HEK293 (cell line): ENCODE results near the gene BRIX1.

Experiments
- CTCF ChIA-PET: fragments of 350-600 bp; formaldehyde crosslinking; extraction: SDS; loops from one replicate; lab custom pipeline; 2021; ENCODE audit warnings: antibody characterized with exemption; lab: Yijun Ruan, JAX
- POLR2A ChIA-PET: fragments of 300-600 bp; formaldehyde crosslinking; extraction: SDS; loops from one replicate; lab custom pipeline; 2020; ENCODE audit warnings: antibody characterized with exemption, inconsistent platforms; lab: Yijun Ruan, JAX
- H3K27ac ChIP-seq: fragments of 200-500 bp; sonication (Bioruptor generic); 2 replicates; pipeline ENCODE4 v1.5.1; 2014; ENCODE audit warnings: low read depth, low read length, control low read depth, inconsistent platforms; ENCODE audit errors: extremely low read depth
- H3K36me3 ChIP-seq, 2 experiments: fragments of 200-500 bp in 1 of 2; sonication (Bioruptor generic) in 1 of 2; 1 replicate in 1 of 2; 2 replicates in 1 of 2; pipeline ENCODE4 v1.5.1; 2014 to 2017; ENCODE audit warnings: inconsistent platforms in 2 of 2, low read length in 2 of 2; ENCODE audit not compliant: control insufficient read depth in 2 of 2, insufficient read depth in 1 of 2
- H3K4me1 ChIP-seq: fragments of 200-500 bp; sonication (Bioruptor generic); 2 replicates; pipeline ENCODE4 v1.5.1; 2014; ENCODE audit warnings: mild to moderate bottlenecking, low read length, inconsistent platforms; ENCODE audit not compliant: control insufficient read depth, insufficient read depth
- H3K4me3 ChIP-seq: 2 replicates; pipeline ENCODE4 v1.5.1; 2011; ENCODE audit warnings: low read depth, mild to moderate bottlenecking, control low read depth, low read length, moderate library complexity
- H3K9me3 ChIP-seq: fragments of 200-500 bp; sonication (Bioruptor generic); 2 replicates; pipeline ENCODE4 v1.5.1; 2014; ENCODE audit warnings: low read depth, low read length, inconsistent platforms; ENCODE audit not compliant: control insufficient read depth, insufficient read depth
- ZEB2 ChIP-seq: fragments of 450-650 bp; formaldehyde crosslinking; IDR thresholded peaks from 2 replicates; pipeline ENCODE4 v1.5.1; 2016; ENCODE audit warnings: missing biosample characterization, missing genetic modification characterization
- ZNF155 ChIP-seq: fragments of 450-650 bp; formaldehyde crosslinking; IDR thresholded peaks from 2 replicates; pipeline ENCODE4 v1.5.1; 2016; ENCODE audit warnings: missing biosample characterization, missing genetic modification characterization
- ZNF16 ChIP-seq: fragments of 450-650 bp; formaldehyde crosslinking; IDR thresholded peaks from 2 replicates; pipeline ENCODE4 v1.5.1; 2016; ENCODE audit warnings: low read depth, missing biosample characterization, missing genetic modification characterization
- ZNF175 ChIP-seq: fragments of 450-650 bp; formaldehyde crosslinking; IDR thresholded peaks from 2 replicates; pipeline ENCODE4 v1.5.1; 2016; ENCODE audit warnings: missing biosample characterization, missing genetic modification characterization
- ZNF394 ChIP-seq: fragments of 450-650 bp; formaldehyde crosslinking; IDR thresholded peaks from 2 replicates; pipeline ENCODE4 v1.5.1; 2016; ENCODE audit warnings: missing biosample characterization, missing genetic modification characterization, mild to moderate bottlenecking, moderate library complexity, borderline replicate concordance
- ZNF423 ChIP-seq: fragments of 450-650 bp; formaldehyde crosslinking; IDR thresholded peaks from 2 replicates; pipeline ENCODE4 v1.5.1; 2016; ENCODE audit warnings: missing biosample characterization, missing genetic modification characterization
- ZNF555 ChIP-seq: fragments of 450-650 bp; formaldehyde crosslinking; conservative IDR thresholded peaks from 2 replicates; pipeline ENCODE4 v1.5.1; 2017; ENCODE audit warnings: missing biosample characterization, mild to moderate bottlenecking, missing genetic modification characterization, inconsistent platforms
- ZNF558 ChIP-seq: fragments of 450-650 bp; formaldehyde crosslinking; IDR thresholded peaks from 2 replicates; pipeline ENCODE4 v1.5.1; 2016; ENCODE audit warnings: missing biosample characterization, missing genetic modification characterization
- ZNF670 ChIP-seq: fragments of 450-650 bp; formaldehyde crosslinking; IDR thresholded peaks from 2 replicates; pipeline ENCODE4 v1.5.1; 2016; ENCODE audit warnings: missing biosample characterization, missing genetic modification characterization, low read depth
- ZNF704 ChIP-seq: fragments of 450-650 bp; formaldehyde crosslinking; IDR thresholded peaks from 2 replicates; pipeline ENCODE4 v1.5.1; 2016; ENCODE audit warnings: missing biosample characterization, missing genetic modification characterization
- TF ChIP-seq, protein P1 (sequence below): sonication (generic); formaldehyde crosslinking; IDR thresholded peaks from 2 replicates; pipeline ENCODE4 v1.8.1; 2022; ENCODE audit warnings: mild to moderate bottlenecking, moderate library complexity, missing genetic modification reagents
- TF ChIP-seq, protein P2 (sequence below): fragments of 450-650 bp; formaldehyde crosslinking; IDR thresholded peaks from 2 replicates; pipeline ENCODE4 v1.5.1; 2016; ENCODE audit warnings: missing biosample characterization, missing genetic modification characterization
- TF ChIP-seq, protein P3 (sequence below): fragments of 450-650 bp; formaldehyde crosslinking; IDR thresholded peaks from 2 replicates; pipeline ENCODE4 v1.5.1; 2016; ENCODE audit warnings: missing biosample characterization, missing genetic modification characterization, borderline replicate concordance
- TF ChIP-seq, protein P4 (sequence below): fragments of 450-650 bp; formaldehyde crosslinking; conservative IDR thresholded peaks from 2 replicates; pipeline ENCODE4 v1.5.1; 2016; ENCODE audit warnings: low read depth, missing biosample characterization, missing genetic modification characterization
- TF ChIP-seq, protein P5 (sequence below): fragments of 450-650 bp; formaldehyde crosslinking; IDR thresholded peaks from 2 replicates; pipeline ENCODE4 v1.5.1; 2016; ENCODE audit warnings: missing biosample characterization, missing genetic modification characterization, low read depth

The BRIX1 gene

GRCh38 chr5:34944460-34945047, 29.0 kb downstream of the BRIX1 start:
- H3K4me3 ChIP-seq, result no peak overlapping the region
- ChIA-PET POLR2A (interaction anchor here (1.7 to 2.2 kb wide), 2 partner anchors 15 to 29 kb away, joined by 6 read pairs; partner anchors contain the start of genes BRIX1, DNAJC21 and RAD1), CTCF (interaction anchor here (0.7 to 2.1 kb wide), 2 partner anchors 14 to 1361 kb away, joined by 3 to 11 read pairs; no protein-coding TSS in a partner anchor)
- H3K36me3 ChIP-seq, result peaks cover 83 to 93% of the 10 kb centered on the region in 2 experiments
- H3K4me1 ChIP-seq, result no peaks in the 10 kb centered on the region
- no peaks in the 10 kb centered on the region; the same call in 1 of the 2 replicates for H3K9me3 ChIP-seq
- no peak overlapping the region for H3K27ac ChIP-seq
- TF ChIP-seq ZNF394 (tag by site-specific recombination) (no peak), ZNF555 (tag by site-specific recombination) (no peak), ZNF558 (no peak), ZNF155 (tag by site-specific recombination) (no peak), ZEB2 (tag by site-specific recombination) (no peak)
- TF ChIP-seq, protein P1, sequence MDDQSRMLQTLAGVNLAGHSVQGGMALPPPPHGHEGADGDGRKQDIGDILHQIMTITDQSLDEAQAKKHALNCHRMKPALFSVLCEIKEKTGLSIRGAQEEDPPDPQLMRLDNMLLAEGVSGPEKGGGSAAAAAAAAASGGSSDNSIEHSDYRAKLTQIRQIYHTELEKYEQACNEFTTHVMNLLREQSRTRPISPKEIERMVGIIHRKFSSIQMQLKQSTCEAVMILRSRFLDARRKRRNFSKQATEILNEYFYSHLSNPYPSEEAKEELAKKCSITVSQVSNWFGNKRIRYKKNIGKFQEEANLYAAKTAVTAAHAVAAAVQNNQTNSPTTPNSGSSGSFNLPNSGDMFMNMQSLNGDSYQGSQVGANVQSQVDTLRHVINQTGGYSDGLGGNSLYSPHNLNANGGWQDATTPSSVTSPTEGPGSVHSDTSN (CRISPR knock-in tag), result no peak
- TF ChIP-seq, protein P2, sequence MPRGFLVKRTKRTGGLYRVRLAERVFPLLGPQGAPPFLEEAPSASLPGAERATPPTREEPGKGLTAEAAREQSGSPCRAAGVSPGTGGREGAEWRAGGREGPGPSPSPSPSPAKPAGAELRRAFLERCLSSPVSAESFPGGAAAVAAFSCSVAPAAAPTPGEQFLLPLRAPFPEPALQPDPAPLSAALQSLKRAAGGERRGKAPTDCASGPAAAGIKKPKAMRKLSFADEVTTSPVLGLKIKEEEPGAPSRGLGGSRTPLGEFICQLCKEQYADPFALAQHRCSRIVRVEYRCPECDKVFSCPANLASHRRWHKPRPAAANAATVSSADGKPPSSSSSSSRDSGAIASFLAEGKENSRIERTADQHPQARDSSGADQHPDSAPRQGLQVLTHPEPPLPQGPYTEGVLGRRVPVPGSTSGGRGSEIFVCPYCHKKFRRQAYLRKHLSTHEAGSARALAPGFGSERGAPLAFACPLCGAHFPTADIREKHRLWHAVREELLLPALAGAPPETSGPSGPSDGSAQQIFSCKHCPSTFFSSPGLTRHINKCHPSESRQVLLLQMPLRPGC (tag by site-specific recombination), result no peak

- TF ChIP-seq, protein P3, sequence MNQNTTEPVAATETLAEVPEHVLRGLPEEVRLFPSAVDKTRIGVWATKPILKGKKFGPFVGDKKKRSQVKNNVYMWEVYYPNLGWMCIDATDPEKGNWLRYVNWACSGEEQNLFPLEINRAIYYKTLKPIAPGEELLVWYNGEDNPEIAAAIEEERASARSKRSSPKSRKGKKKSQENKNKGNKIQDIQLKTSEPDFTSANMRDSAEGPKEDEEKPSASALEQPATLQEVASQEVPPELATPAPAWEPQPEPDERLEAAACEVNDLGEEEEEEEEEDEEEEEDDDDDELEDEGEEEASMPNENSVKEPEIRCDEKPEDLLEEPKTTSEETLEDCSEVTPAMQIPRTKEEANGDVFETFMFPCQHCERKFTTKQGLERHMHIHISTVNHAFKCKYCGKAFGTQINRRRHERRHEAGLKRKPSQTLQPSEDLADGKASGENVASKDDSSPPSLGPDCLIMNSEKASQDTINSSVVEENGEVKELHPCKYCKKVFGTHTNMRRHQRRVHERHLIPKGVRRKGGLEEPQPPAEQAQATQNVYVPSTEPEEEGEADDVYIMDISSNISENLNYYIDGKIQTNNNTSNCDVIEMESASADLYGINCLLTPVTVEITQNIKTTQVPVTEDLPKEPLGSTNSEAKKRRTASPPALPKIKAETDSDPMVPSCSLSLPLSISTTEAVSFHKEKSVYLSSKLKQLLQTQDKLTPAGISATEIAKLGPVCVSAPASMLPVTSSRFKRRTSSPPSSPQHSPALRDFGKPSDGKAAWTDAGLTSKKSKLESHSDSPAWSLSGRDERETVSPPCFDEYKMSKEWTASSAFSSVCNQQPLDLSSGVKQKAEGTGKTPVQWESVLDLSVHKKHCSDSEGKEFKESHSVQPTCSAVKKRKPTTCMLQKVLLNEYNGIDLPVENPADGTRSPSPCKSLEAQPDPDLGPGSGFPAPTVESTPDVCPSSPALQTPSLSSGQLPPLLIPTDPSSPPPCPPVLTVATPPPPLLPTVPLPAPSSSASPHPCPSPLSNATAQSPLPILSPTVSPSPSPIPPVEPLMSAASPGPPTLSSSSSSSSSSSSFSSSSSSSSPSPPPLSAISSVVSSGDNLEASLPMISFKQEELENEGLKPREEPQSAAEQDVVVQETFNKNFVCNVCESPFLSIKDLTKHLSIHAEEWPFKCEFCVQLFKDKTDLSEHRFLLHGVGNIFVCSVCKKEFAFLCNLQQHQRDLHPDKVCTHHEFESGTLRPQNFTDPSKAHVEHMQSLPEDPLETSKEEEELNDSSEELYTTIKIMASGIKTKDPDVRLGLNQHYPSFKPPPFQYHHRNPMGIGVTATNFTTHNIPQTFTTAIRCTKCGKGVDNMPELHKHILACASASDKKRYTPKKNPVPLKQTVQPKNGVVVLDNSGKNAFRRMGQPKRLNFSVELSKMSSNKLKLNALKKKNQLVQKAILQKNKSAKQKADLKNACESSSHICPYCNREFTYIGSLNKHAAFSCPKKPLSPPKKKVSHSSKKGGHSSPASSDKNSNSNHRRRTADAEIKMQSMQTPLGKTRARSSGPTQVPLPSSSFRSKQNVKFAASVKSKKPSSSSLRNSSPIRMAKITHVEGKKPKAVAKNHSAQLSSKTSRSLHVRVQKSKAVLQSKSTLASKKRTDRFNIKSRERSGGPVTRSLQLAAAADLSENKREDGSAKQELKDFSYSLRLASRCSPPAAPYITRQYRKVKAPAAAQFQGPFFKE (tag by site-specific recombination), result no peak
- no peak for TF ChIP-seq ZNF670 (tag by site-specific recombination)
- TF ChIP-seq, protein P4, sequence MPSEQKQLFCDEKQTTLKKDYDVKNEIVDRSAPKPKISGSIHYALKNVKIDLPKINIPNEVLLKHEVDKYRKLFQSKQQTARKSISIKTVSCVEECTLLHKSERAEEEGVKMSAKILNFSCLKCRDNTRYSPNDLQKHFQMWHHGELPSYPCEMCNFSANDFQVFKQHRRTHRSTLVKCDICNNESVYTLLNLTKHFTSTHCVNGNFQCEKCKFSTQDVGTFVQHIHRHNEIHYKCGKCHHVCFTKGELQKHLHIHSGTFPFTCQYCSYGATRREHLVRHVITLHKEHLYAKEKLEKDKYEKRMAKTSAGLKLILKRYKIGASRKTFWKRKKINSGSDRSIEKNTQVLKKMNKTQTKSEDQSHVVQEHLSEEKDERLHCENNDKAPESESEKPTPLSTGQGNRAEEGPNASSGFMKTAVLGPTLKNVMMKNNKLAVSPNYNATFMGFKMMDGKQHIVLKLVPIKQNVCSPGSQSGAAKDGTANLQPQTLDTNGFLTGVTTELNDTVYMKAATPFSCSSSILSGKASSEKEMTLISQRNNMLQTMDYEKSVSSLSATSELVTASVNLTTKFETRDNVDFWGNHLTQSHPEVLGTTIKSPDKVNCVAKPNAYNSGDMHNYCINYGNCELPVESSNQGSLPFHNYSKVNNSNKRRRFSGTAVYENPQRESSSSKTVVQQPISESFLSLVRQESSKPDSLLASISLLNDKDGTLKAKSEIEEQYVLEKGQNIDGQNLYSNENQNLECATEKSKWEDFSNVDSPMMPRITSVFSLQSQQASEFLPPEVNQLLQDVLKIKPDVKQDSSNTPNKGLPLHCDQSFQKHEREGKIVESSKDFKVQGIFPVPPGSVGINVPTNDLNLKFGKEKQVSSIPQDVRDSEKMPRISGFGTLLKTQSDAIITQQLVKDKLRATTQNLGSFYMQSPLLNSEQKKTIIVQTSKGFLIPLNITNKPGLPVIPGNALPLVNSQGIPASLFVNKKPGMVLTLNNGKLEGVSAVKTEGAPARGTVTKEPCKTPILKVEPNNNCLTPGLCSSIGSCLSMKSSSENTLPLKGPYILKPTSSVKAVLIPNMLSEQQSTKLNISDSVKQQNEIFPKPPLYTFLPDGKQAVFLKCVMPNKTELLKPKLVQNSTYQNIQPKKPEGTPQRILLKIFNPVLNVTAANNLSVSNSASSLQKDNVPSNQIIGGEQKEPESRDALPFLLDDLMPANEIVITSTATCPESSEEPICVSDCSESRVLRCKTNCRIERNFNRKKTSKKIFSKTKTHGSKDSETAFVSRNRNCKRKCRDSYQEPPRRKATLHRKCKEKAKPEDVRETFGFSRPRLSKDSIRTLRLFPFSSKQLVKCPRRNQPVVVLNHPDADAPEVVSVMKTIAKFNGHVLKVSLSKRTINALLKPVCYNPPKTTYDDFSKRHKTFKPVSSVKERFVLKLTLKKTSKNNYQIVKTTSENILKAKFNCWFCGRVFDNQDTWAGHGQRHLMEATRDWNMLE (tag by site-specific recombination), result no peak
- no peak for TF ChIP-seq ZNF175 (tag by site-specific recombination)
- TF ChIP-seq, protein P5, sequence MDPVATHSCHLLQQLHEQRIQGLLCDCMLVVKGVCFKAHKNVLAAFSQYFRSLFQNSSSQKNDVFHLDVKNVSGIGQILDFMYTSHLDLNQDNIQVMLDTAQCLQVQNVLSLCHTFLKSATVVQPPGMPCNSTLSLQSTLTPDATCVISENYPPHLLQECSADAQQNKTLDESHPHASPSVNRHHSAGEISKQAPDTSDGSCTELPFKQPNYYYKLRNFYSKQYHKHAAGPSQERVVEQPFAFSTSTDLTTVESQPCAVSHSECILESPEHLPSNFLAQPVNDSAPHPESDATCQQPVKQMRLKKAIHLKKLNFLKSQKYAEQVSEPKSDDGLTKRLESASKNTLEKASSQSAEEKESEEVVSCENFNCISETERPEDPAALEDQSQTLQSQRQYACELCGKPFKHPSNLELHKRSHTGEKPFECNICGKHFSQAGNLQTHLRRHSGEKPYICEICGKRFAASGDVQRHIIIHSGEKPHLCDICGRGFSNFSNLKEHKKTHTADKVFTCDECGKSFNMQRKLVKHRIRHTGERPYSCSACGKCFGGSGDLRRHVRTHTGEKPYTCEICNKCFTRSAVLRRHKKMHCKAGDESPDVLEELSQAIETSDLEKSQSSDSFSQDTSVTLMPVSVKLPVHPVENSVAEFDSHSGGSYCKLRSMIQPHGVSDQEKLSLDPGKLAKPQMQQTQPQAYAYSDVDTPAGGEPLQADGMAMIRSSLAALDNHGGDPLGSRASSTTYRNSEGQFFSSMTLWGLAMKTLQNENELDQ (tag by site-specific recombination), result no peak
- TF ChIP-seq ZNF423 (tag by site-specific recombination), result no peak
- TF ChIP-seq ZNF704, result no peak
- no peak for TF ChIP-seq ZNF16 (tag by site-specific recombination)
- Histone ChIP-seq H3K4me1 (no peaks in the 10 kb centered on the region), H3K36me3 (peaks cover 34 to 43% of the 10 kb centered on the region in 2 experiments), H3K27ac (no peak overlapping the region), H3K4me3 (no peak overlapping the region), H3K9me3 (no peaks in the 10 kb centered on the region)
- POLR2A ChIA-PET, result interaction anchor here (1.7 kb wide), 1 partner anchor 46 kb away, joined by 7 read pairs; no protein-coding TSS in a partner anchor
- CTCF ChIA-PET, result interaction anchor here (0.7 to 3.1 kb wide), 16 partner anchors 9 to 481 kb away, joined by 3 to 38 read pairs (median 6); partner anchors contain the start of genes BRIX1, DNAJC21 and RAD1
Measured at GRCh38 chr5:34957321-34957720, 41.8 kb downstream of the BRIX1 start.
